OCI-LY1 (cell line): ENCODE results near the gene FNTB.

ENCODE experiments used
- H2AFZ ChIP-seq: fragments of 200-600 bp; sonication (generic), shearing (Covaris generic); 2 replicates; pipeline ENCODE4 v1.6.0; 2014; ENCODE audit warnings: antibody characterized with exemption, mild to moderate bottlenecking, low read length
- H3F3A ChIP-seq: fragments of 200-600 bp; sonication (generic), shearing (Covaris generic); 2 replicates; pipeline ENCODE4 v1.6.0; 2014; ENCODE audit warnings: mild to moderate bottlenecking, antibody characterized with exemption, low read length, moderate library complexity; ENCODE audit not compliant: insufficient read depth
- H3K27ac ChIP-seq: fragments of 200-600 bp; sonication (generic); 2 replicates; pipeline ENCODE4 v1.5.1; 2014; ENCODE audit warnings: low read length, mixed run types, mild to moderate bottlenecking, low read depth; ENCODE audit not compliant: poor library complexity, severe bottlenecking
- H3K27me3 ChIP-seq: fragments of 200-600 bp; sonication (generic); 2 replicates; pipeline ENCODE4 v1.6.0; 2014; ENCODE audit warnings: antibody characterized with exemption, mild to moderate bottlenecking, low read length, moderate library complexity; ENCODE audit not compliant: insufficient read depth
- H3K36me3 ChIP-seq: fragments of 200-600 bp; sonication (generic); 2 replicates; pipeline ENCODE4 v1.6.1; 2014; ENCODE audit warnings: mild to moderate bottlenecking, antibody characterized with exemption, low read length, moderate library complexity, mixed read lengths; ENCODE audit not compliant: insufficient read depth
- H3K4me1 ChIP-seq: fragments of 200-600 bp; sonication (generic); 2 replicates; pipeline ENCODE4 v1.5.1; 2014; ENCODE audit warnings: mild to moderate bottlenecking, low read length, moderate library complexity; ENCODE audit not compliant: insufficient read depth, severe bottlenecking
- H3K4me2 ChIP-seq: fragments of 200-600 bp; sonication (generic), shearing (Covaris generic); 2 replicates; pipeline ENCODE4 v1.6.1; 2014; ENCODE audit warnings: low read length
- H3K4me3 ChIP-seq: fragments of 200-600 bp; sonication (generic); 2 replicates; pipeline ENCODE4 v1.5.1; 2014; ENCODE audit warnings: low read length, low read depth, mild to moderate bottlenecking, mixed read lengths; ENCODE audit not compliant: poor library complexity, severe bottlenecking
- H3K79me2 ChIP-seq: fragments of 200-600 bp; shearing (Covaris generic); 2 replicates; pipeline ENCODE4 v1.6.1; 2016; ENCODE audit warnings: mixed run types, low read length, mixed read lengths; ENCODE audit not compliant: insufficient read depth
- H3K9ac ChIP-seq: fragments of 200-600 bp; sonication (generic), shearing (Covaris generic); 2 replicates; pipeline ENCODE4 v1.6.1; 2014; ENCODE audit warnings: mild to moderate bottlenecking, low read length, mixed read lengths
- H3K9me2 ChIP-seq: fragments of 200-600 bp; sonication (generic), shearing (Covaris generic); 2 replicates; pipeline ENCODE4 v1.6.1; 2014; ENCODE audit warnings: low read depth, mild to moderate bottlenecking, low read length, mixed read lengths
- H3K9me3 ChIP-seq: fragments of 200-600 bp; shearing (Covaris generic); 2 replicates; pipeline ENCODE4 v1.6.1; 2014; ENCODE audit warnings: low read length, mixed read lengths
- H4K20me1 ChIP-seq: fragments of 200-600 bp; sonication (generic), shearing (Covaris generic); 2 replicates; pipeline ENCODE4 v1.6.0; 2016; ENCODE audit warnings: mild to moderate bottlenecking, low read length; ENCODE audit not compliant: insufficient read depth
- CTCF ChIP-seq: fragments of 200-600 bp; sonication (generic), shearing (Covaris generic); IDR thresholded peaks from 2 replicates; pipeline ENCODE4 v1.5.1; 2017; ENCODE audit warnings: mild to moderate bottlenecking, antibody characterized with exemption, low read length, moderate library complexity, mixed read lengths
- EZH2 ChIP-seq: fragments of 200-600 bp; sonication (generic), shearing (Covaris generic); IDR thresholded peaks from 2 replicates; pipeline ENCODE4 v1.8.0; 2017; ENCODE audit warnings: borderline replicate concordance, mixed run types, mild to moderate bottlenecking, antibody characterized with exemption, low read length, moderate library complexity, mixed read lengths

FNTB gene, protein sequence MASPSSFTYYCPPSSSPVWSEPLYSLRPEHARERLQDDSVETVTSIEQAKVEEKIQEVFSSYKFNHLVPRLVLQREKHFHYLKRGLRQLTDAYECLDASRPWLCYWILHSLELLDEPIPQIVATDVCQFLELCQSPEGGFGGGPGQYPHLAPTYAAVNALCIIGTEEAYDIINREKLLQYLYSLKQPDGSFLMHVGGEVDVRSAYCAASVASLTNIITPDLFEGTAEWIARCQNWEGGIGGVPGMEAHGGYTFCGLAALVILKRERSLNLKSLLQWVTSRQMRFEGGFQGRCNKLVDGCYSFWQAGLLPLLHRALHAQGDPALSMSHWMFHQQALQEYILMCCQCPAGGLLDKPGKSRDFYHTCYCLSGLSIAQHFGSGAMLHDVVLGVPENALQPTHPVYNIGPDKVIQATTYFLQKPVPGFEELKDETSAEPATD

GRCh38 chr14:64986648-64987437 is at the start of gene FNTB:
Gene FNTB (plus strand): TSS chr14:64986895. CDS start chr14:64986954, 59 bp downstream.
- 0 out of 2 replicates have a peak, but pooled peaks cover 3% of the 10 kb centered on the region for H3K36me3 ChIP-seq
- H3K9me3 ChIP-seq = no peaks in the 10 kb centered on the region
- H3F3A ChIP-seq = no peaks in the 10 kb centered on the region
- peak within 1 kb of the TSS; percentile 74 for H3K27ac ChIP-seq
- H3K4me2 ChIP-seq = peak within 1 kb of the TSS; percentile 81
- H3K27me3 ChIP-seq = no peaks in the 10 kb centered on the region
- peaks cover 11% of the 10 kb centered on the region for H3K79me2 ChIP-seq
- H3K9ac ChIP-seq = peak within 1 kb of the TSS; percentile 85
- peak; percentile 87 for TF ChIP-seq CTCF
- TF ChIP-seq EZH2 = no peak
- H3K4me3 ChIP-seq = peak within 1 kb of the TSS; percentile 90
- no peaks in the 10 kb centered on the region for H4K20me1 ChIP-seq
- H2AFZ ChIP-seq = peak within 1 kb of the TSS; percentile 80
- no peaks in the 10 kb centered on the region for H3K9me2 ChIP-seq
- H3K4me1 ChIP-seq = peaks cover 40% of the 10 kb centered on the region

GRCh38 chr14:64937171-64937820 is 49.4 kb upstream of the FNTB start:
- H3K36me3 ChIP-seq = peaks cover 52% of the 10 kb centered on the region
- no peaks in the 10 kb centered on the region for H3K4me1 ChIP-seq

More at GRCh38 chr14:64937171-64937820, 49.4 kb upstream of the FNTB start:
- Histone ChIP-seq H3K27me3 (no peaks in the 10 kb centered on the region), H3K9ac (no peak overlapping the region), H3K79me2 (no peaks in the 10 kb centered on the region), H3K9me2 (no peaks in the 10 kb centered on the region), H4K20me1 (no peaks in the 10 kb centered on the region), H3K4me3 (no peak overlapping the region), H3K27ac (no peak overlapping the region), H2AFZ (no peak overlapping the region), H3K9me3 (no peaks in the 10 kb centered on the region), H3F3A (no peaks in the 10 kb centered on the region), H3K4me2 (no peak overlapping the region)
- TF ChIP-seq EZH2 = no peak
- no peak for TF ChIP-seq CTCF
